ENCODE results near the gene NDE1.
A peak's percentile ranks its signal among the peaks of the same experiment; 100 is the strongest.
"Not testable (repeated sequence)": the region's sequence is repeated elsewhere in the genome, so short reads cannot be mapped to it uniquely, and the experiment has no call there.

The NDE1 gene

DNA sequence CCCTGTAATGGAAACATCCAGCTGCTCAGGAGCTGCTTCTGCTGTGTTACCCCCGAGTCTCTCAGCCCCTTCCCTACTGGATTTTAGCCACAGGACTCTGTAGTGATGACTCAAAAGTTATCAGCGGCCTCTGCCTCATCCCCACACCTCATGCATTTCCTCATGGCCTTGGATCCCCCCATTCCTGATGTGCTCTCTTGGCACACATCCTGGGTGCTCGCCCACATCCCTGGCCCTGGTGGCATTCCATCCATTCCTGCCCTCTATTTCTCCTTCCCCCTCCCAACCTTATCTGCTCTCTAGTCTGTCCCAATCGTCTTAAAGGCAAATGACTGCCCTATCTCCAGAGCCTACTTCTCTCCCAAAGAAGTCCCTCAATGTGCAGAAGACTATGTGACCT, 31.7 kb upstream of the NDE1 start:
- DNase-seq, result no peak

- no peak for DNase-seq
Observed at GRCh38 chr16:15620611-15621195, 29.3 kb upstream of the NDE1 start.

- no peak for DNase-seq
Observed at GRCh38 chr16:15621456-15621855, 28.6 kb upstream of the NDE1 start.

- no peak for DNase-seq
Observed at GRCh38 chr16:15621889-15622288, 28.2 kb upstream of the NDE1 start.

DNA sequence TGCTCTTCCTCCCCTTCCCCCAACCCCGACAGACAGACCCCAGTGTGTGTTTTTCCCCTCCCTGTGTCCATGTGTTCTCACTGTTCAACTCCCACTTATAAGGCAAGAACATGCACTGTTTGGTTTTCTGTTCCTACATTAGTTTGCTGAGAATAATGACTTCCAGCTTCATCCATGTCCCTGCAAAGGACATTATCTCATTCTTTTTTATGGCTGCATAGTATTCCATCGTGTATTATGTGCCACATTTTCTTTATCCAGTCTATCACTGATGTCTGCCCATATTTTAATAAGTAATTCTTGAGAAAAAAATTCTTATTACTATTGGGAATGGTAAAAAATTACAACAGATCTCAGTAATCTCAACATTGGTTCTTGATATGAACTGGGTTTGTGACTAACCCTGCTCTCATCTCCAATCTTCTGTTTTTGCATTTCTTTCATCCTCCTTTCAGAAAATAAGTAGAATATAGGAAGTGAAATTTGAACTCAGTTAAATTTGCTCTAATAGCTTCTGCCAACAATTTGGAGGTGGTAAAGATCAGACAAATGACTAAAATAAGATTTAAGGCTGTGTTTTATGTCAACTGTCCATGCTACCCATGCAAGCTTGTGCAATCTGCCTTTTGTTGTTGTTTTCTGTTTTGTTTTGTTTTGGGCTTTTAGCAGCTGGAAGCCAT, 18.2 kb upstream of the NDE1 start:
- no peak for DNase-seq

DNA sequence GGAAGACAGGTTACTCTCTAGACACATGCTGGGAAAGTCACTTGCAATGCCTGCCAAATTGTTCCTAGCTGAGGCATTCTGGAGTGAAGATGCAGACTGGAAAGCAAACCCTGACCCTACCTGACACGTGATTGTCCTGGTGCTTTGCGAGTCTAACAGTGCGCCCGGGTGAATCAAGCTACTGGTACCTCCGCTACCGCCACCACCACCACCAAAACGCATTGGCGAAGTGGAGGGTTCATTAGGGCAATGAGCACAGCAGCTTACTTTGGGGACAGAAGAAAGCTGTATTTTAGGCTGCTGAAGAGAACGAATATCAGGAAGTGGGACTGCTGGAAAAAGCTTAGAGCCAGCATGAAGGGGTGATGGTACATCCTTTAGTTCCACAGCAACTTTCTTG, 14.1 kb upstream of the NDE1 start:
- DNase-seq, result no peak

DNA sequence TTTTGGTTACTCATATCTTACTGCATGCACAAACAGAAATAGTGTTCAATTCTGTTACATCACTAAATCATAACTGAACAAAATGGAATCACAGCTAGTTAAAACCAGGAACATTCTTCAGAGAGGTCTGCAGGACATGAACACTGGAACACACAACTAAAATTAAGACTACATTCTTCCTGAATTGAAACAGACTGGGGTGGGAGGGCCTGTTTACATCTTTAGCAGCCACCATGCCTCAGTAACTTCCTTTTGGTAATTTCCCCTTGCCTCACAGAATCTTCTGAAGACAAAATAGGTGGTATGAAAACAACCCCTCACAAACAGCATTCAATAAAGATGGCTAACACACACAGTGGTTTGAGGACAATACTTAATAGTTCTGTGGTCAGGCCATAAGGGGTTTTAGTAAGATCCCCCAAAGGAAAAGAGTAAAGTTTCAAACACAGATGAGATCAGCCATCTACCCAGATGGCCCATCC, 13.6 kb upstream of the NDE1 start:
- no peak for DNase-seq

- no peak for DNase-seq
Observed at GRCh38 chr16:15639061-15639568, 10.9 kb upstream of the NDE1 start.

- DNase-seq, result no peak
Observed at GRCh38 chr16:15640966-15641365, 9.1 kb upstream of the NDE1 start.

DNA sequence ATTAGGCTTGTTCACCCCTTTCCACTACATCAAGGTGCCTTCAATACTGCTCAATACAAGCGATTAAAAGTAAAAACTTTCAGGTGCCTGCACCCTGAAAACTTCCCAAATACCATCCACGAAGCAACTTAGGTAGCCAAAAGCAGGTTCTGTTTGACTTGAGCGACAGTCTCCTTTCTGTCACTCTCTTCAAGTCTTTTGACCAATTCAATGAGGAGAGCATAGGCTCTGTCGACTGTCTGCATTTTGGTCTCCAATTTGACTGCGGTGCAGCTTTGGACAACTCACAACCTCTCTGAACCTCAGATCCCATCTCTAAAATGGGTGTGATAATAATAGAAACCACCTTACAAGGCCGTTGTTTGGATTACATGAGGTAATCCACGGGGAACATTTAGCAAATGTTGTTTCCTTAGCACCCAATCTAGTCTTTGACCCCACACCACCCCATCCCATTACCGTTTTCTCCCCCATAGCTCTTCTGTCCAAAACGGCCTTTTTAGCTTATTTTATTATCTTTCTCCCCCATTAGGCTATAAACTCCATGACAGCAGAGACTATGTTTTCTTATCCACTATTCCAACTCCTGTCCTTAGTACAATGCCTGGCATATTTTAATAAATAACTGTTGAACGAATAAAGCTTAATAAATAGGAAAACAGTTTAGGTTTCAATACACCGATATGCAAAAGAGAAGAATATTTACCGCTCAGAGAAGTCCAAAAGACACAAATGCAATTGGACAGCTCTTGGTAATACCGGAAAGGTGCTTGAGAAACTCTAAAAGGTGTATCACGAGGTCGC, 8.1 kb upstream of the NDE1 start:
- no peak for DNase-seq

- peak in 15 of 56 donors; percentile 25 to 77 (median 63) for DNase-seq
Observed at GRCh38 chr16:15642557-15643047, 7.4 kb upstream of the NDE1 start.

DNA sequence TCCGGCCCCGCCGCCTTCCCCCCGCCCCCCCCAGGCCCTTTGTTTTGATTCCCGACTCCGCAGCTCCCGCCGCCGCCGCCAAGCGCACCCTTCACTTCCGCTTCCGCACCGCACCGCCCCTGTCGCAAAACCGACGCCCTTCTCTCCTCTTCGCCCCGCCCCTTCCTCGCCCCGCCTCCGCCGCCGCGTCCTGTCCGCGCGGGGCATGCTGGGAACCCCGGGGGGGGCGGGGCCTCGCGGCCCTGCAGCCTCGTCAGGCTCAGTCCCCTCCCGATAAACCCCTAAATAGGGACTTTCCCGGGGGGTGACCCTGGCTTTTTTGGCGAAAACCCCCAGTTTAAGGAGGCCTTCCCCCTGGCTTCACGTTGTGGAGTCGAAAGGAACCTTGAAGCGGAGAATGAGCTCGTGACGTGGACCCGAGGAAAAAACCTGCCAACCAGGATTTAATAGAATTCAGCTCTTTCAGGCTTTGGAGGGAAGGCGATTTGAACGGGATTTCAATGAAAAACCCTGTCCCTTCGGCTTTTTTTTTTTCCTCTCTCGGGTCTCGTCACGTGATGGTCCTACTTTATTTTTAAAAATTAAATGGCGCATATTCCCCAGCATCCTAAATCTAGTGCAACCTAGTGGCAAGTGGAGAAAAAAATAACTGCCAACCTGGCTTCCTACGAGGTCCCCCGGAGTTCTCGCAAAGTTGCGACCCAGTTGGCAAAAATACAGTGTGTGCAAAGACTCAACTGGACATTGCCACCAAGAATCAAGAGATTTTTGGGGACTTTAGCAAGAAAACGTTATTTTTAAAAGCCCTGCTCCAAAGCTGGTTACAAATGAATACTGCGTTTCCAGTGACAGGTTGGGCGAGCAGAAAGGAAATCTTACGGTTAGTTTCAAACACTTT, 6.7 kb upstream of the NDE1 start, which contains the start of gene MARF1:
TSS of gene MARF1 (minus strand) at position 107 of the 898 bp plus-strand sequence. CDS start 3,921 bp downstream, outside the sequence.
- peak in 55 of 56 donors; percentile 66 to 100 (median 93) for DNase-seq

DNA sequence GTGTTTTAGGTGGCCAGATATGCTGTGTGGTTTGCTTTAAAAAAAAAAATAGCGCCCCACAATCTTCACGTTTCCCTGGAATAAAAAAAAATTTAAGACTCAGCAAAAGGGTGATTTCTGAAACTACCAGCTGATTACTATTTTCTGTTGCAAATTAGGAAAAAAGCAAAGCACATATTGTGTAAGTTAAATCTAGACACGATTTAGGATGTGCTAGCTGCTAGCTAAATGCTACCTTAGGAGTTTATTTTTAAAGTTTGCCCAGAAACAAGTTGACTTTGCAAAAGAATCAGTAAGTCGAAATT, 6.1 kb upstream of the NDE1 start:
- DNase-seq, result no peak

- peak in 2 of 56 donors; percentile 3 to 4 for DNase-seq
Observed at GRCh38 chr16:15644267-15644961, 5.6 kb upstream of the NDE1 start.

DNA sequence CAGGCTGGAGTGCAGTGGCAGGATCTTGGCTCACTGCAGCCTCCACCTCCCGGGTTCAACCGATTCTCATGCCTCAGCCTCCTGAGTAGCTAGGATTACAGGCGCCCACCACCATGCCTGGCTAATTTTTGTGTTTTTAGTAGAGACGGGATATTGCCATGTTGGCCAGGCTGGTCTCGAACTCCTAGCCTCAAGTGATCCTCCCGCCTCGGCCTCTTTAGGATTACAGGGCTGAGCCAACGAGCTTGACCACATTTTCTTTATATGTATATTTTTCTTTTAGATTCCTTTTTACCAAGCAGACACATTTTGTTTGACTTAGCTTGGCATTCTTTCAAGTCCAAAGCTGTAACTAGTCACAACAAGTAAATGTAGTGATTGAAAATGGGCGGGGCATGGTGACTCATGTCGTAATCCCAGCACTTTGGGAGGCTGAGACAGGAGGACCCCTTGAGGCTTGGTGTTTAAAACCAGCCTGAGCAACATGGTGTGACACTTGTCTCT, 5.0 kb upstream of the NDE1 start:
- peak in 1 of 56 donors; percentile 1 for DNase-seq

GRCh38 chr16:15646557-15647293, 3.3 kb upstream of the NDE1 start:
- DNase-seq, result not testable (repeated sequence)

- DNase-seq, result no peak
Observed at GRCh38 chr16:15647294-15648014, 2.6 kb upstream of the NDE1 start.

DNA sequence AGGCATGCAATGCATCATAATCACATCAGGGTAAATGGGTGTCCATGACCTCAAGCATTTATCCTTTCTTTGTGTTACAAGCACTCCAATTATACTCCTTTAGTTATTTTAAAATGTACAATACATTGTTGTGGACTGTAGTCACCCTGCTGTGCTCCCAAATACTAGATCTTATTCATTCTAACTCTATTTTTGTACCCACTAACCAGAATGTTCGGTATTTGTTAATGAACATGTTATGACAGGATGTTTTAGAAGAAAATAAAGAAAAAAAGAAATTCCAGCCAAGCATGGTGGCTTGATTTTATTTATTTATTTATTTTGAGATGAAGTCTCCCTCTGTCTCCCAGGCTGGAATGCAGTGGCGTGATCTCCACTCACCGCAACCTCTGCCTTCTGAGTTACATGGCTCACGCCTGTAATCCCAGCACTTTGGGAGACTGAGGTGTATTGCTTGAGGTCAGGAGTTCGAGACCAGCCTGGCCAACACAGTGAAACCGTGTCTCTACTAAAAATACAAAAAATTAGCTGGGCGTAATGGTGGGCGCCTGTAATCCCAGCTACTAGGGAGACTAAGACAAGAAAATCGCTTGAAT, 1.8 kb upstream of the NDE1 start:
- DNase-seq, result no peak

Measured in nucleus accumbens (tissue), 56 donors.